HT-29 (cell line): Measurements from ENCODE around the gene AFMID. TPM values are rescaled to one million over a fixed set of nuclear protein-coding genes. Genes with fewer than 3 reads are reported as not detected.
"Not testable (repeated sequence)": the region's sequence is repeated elsewhere in the genome, so short reads cannot be mapped to it uniquely, and the experiment has no call there.

Experiments used
- DNase-seq: peaks from one replicate; pipeline ENCODE4 v3.0.0-alpha.2; 2015; ENCODE audit warnings: low spot score
- total RNA-seq: library from RNA; depleted of rRNA; stranded (reverse); fragments of >200 nt; shearing (Covaris generic); gene quantifications from 2 replicates; pipeline ENCODE4 v1.2.3, GENCODE V29; 2014

Gene AFMID
- total RNA-seq, 1 experiment from 2014 or later, result 36.6 TPM

- no peak for DNase-seq
These were observed 32.0 kb upstream of the AFMID start for GRCh38 chr17:78154903-78155811.

GRCh38 chr17:78159575-78160158 is 27.5 kb upstream of the AFMID start:
- DNase-seq, result no peak

- no peak for DNase-seq
These were observed 23.0 kb upstream of the AFMID start for GRCh38 chr17:78163881-78164747.

GRCh38 chr17:78164748-78165607 is 22.2 kb upstream of the AFMID start:
- DNase-seq, result no peak

- no peak for DNase-seq
These were observed 20.7 kb upstream of the AFMID start for GRCh38 chr17:78166416-78166815.

GRCh38 chr17:78168242-78168902 is 18.8 kb upstream of the AFMID start, which contains the start of gene SYNGR2:
TSS of gene SYNGR2 (plus strand) at chr17:78168581. CDS start at chr17:78168617, 36 bp downstream.
- peak; percentile 88 for DNase-seq

GRCh38 chr17:78168903-78169793 is 18.0 kb upstream of the AFMID start:
- peak; percentile 82 for DNase-seq

GRCh38 chr17:78170692-78171590 is 16.2 kb upstream of the AFMID start:
- no peak for DNase-seq

GRCh38 chr17:78171591-78172248 is 15.4 kb upstream of the AFMID start:
- DNase-seq, result not testable (repeated sequence)

- peak; percentile 43 for DNase-seq
These were observed 14.7 kb upstream of the AFMID start for GRCh38 chr17:78172249-78173051.

GRCh38 chr17:78173097-78173715 is 14.0 kb upstream of the AFMID start:
- DNase-seq, result no peak

- DNase-seq, result peak; percentile 93
These were observed 12.8 kb upstream of the AFMID start for GRCh38 chr17:78174346-78174869.

- peak; percentile 81 for DNase-seq
These were observed 12.1 kb upstream of the AFMID start for GRCh38 chr17:78174870-78175642.

GRCh38 chr17:78175643-78175981 is 11.6 kb upstream of the AFMID start:
- DNase-seq, result no peak

GRCh38 chr17:78176548-78177025 is 10.6 kb upstream of the AFMID start:
- DNase-seq, result peak; percentile 71
